Calu3 (cell line): Measurements from ENCODE around the gene CERK. TPM values are rescaled to one million over a fixed set of nuclear protein-coding genes. Genes with fewer than 3 reads are reported as not detected.

Source experiments
- BruUV-seq: library from RNA; stranded (reverse); fragments of 400-500 nt; replicated peaks from 2 replicates; lab custom pipeline; 2021; lab: Mats Ljungman, UMichigan
- CTCF ChIA-PET: fragments of 300-600 bp; sonication (Branson Sonifier 250); formaldehyde crosslinking; loops from one replicate; lab custom pipeline; 2022; ENCODE audit warnings: antibody characterized with exemption; lab: Charles Lee
- DNase-seq: peaks from one replicate; pipeline ENCODE4 v3.0.0; 2022
- H3K27ac Mint-ChIP-seq: one replicate; pipeline ENCODE4 v1.8.0; 2022; ENCODE audit warnings: mixed read lengths; ENCODE audit not compliant: unreplicated experiment
- H3K27me3 Mint-ChIP-seq: one replicate; pipeline ENCODE4 v1.8.0; 2022; ENCODE audit warnings: mixed read lengths; ENCODE audit not compliant: unreplicated experiment
- H3K36me3 Mint-ChIP-seq: one replicate; pipeline ENCODE4 v1.8.0; 2022; ENCODE audit warnings: mild to moderate bottlenecking, moderate library complexity, mixed read lengths; ENCODE audit not compliant: insufficient read depth, unreplicated experiment
- H3K4me1 Mint-ChIP-seq: one replicate; pipeline ENCODE4 v1.8.0; 2022; ENCODE audit warnings: mild to moderate bottlenecking, low read depth, mixed read lengths; ENCODE audit not compliant: unreplicated experiment
- H3K4me3 Mint-ChIP-seq: one replicate; pipeline ENCODE4 v1.8.0; 2022; ENCODE audit warnings: mild to moderate bottlenecking, low read depth, moderate library complexity, mixed read lengths; ENCODE audit not compliant: unreplicated experiment
- H3K9me3 Mint-ChIP-seq: one replicate; pipeline ENCODE4 v1.8.0; 2022; ENCODE audit warnings: low read depth, mixed read lengths; ENCODE audit not compliant: unreplicated experiment
- intact Hi-C: fragments of 100-400 bp; cut with micrococcal nuclease; formaldehyde crosslinking; loops from one replicate; pipeline ENCODE4 v1.10.0; 2022; ENCODE audit not compliant: unreplicated experiment
- total RNA-seq: library from RNA; stranded (reverse); gene quantifications from 2 replicates; pipeline ENCODE4 v1.2.3, GENCODE V29; 2022
- TF ChIP-seq, protein P1 (sequence below): fragments of 200-600 bp; IDR thresholded peaks from one replicate; pipeline ENCODE4 v1.8.0; 2022; ENCODE audit warnings: antibody characterized with exemption; ENCODE audit not compliant: unreplicated experiment

The CERK gene
- total RNA-seq, 1 experiment from 2014 or later, result 25.0 TPM

DNA sequence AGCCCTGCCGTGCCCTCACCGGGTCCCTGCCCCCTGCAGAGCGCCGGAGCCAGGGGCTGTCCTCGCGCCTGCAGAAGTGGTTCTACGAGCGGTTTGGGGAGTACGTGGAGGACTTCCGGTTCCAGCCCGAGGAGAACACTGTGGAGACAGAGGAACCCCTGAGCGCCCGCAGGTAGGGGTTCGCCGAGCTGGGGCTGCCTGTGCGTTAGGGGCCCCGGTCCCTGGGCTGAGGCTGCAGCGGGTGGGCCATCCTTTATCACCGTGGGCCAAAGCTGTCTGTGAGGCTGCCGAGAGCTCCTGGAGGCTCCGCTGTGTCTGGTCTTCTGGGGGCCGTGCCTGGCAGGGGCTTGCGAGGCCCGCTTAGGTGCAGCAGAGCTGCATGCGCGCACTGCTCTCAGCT lies 75.1 kb downstream of the CERK start:
- CTCF ChIA-PET, result no interaction called here
- Mint-ChIP-seq H3K36me3 (peaks cover 17% of the 10 kb centered on the region), H3K27me3 (no peaks in the 10 kb centered on the region), H3K4me1 (peaks cover 22% of the 10 kb centered on the region), H3K9me3 (no peaks in the 10 kb centered on the region), H3K4me3 (no peak overlapping the region), H3K27ac (no peak overlapping the region)
- DNase-seq, result no peak
- TF ChIP-seq, protein P1, sequence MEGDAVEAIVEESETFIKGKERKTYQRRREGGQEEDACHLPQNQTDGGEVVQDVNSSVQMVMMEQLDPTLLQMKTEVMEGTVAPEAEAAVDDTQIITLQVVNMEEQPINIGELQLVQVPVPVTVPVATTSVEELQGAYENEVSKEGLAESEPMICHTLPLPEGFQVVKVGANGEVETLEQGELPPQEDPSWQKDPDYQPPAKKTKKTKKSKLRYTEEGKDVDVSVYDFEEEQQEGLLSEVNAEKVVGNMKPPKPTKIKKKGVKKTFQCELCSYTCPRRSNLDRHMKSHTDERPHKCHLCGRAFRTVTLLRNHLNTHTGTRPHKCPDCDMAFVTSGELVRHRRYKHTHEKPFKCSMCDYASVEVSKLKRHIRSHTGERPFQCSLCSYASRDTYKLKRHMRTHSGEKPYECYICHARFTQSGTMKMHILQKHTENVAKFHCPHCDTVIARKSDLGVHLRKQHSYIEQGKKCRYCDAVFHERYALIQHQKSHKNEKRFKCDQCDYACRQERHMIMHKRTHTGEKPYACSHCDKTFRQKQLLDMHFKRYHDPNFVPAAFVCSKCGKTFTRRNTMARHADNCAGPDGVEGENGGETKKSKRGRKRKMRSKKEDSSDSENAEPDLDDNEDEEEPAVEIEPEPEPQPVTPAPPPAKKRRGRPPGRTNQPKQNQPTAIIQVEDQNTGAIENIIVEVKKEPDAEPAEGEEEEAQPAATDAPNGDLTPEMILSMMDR, result no peak
- intact Hi-C loops, result loop anchor here (10.0 kb wide), 2 partner anchors 58 to 98 kb away; no protein-coding TSS in a partner anchor
- no TSS peak for BruUV-seq

DNA sequence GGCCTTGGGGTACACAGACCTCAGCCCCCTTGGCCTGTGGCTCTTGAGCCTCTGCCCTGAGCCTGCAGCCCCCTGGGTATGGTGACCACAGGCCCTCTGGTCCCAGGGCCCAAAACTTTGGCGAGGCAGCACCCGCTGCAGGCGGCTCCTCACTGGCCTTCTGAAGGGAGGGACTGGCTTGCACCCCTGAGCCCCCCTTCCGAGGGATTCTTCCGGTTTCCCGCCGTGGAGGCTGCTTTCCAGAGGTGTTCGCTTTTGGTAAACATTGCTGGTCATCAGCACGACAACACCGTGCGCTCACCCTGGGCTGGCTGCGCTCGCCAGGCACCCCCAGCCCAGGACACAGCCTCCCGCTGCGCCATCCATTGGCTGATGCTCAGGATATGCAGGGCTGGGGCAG lies 75.8 kb downstream of the CERK start:
- Mint-ChIP-seq H3K4me3 (no peak overlapping the region), H3K27me3 (no peaks in the 10 kb centered on the region), H3K36me3 (peaks cover 15% of the 10 kb centered on the region), H3K27ac (no peak overlapping the region), H3K9me3 (no peaks in the 10 kb centered on the region), H3K4me1 (peaks cover 22% of the 10 kb centered on the region)
- CTCF ChIA-PET, result no interaction called here
- DNase-seq, result no peak
- no TSS peak for BruUV-seq
- intact Hi-C loops, result loop anchor here (10.0 kb wide), 2 partner anchors 57 to 97 kb away; no protein-coding TSS in a partner anchor
- TF ChIP-seq, protein P1, result no peak

DNA sequence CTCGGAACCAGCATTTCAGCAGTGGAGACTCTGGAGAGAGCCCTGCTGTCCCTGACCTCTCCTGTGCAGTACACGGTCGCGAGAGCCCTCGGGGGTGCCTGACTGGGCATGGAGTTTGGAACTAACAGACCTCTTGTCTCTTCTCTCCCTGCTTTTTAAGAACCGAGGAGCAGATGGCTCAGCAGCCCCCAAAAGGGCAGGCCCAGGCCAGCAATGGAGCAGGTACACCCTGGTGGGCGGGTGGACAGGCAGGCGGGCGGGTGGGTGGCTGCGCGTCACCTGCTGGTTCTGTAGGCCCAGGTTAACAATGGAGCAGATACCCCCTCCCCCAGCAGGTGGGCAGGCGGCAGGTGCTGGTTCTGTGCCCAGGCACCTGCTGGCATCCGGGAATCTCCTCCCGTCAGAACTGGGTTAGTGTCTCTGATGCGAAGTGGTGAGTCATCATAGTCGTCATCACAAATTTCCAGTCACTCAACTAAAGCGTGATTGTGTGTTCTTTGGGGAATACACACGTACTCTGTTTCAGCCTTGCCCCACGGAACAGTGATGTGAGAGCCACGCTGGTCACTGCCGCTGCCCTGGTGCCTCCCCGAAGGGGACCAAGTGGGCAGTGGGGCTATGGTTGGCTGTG lies 76.7 kb downstream of the CERK start:
- CTCF ChIA-PET, result interaction anchor here (0.6 to 1.9 kb wide), 2 partner anchors 98 to 114 kb away, joined by 3 to 8 read pairs; no protein-coding TSS in a partner anchor
- peaks cover 22% of the 10 kb centered on the region for H3K4me1 Mint-ChIP-seq
- no peaks in the 10 kb centered on the region for H3K27me3 Mint-ChIP-seq
- DNase-seq, result peak; percentile 54
- intact Hi-C loops, result loop anchor here (10.0 kb wide), 2 partner anchors 57 to 97 kb away; no protein-coding TSS in a partner anchor
- H3K36me3 Mint-ChIP-seq, result peaks cover 15% of the 10 kb centered on the region
- no peak overlapping the region for H3K4me3 Mint-ChIP-seq
- no TSS peak for BruUV-seq
- peak overlapping the region; percentile 30 for H3K27ac Mint-ChIP-seq
- no peaks in the 10 kb centered on the region for H3K9me3 Mint-ChIP-seq
- TF ChIP-seq, protein P1, result no peak

DNA sequence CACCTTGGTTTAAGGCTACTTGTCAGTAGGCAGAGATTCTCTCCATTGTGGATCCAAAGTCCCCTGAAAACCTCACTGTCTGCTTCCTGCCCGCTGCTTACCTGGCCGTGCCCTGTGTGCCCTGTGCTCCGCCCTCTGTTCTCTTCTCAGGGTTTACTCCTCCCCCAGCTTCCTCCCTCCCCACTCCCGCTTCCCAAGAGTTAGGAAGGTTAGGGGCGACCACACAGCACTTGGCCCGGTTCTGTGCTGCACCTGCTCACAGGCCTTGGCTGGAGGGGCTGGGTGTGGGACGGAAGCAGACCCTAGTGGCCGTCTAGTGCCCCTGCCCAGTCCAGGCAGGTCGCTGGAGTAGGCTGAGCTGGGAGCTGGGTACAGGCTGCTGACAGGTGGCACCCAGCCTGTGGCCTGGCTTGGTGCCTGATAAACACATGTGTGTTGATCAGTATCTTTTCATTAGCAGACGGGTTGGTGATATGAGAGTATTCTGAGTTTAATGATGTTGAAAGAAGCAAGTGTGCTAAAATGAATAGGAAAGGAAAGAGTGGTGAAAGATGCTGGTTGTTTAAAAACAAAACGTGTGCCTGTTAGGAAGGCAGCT lies 77.3 kb downstream of the CERK start:
- H3K4me3 Mint-ChIP-seq, result no peak overlapping the region
- H3K36me3 Mint-ChIP-seq, result peaks cover 15% of the 10 kb centered on the region
- no peaks in the 10 kb centered on the region for H3K9me3 Mint-ChIP-seq
- BruUV-seq, result no TSS peak
- CTCF ChIA-PET, result interaction anchor here (0.5 to 1.9 kb wide), 3 partner anchors 52 to 113 kb away, joined by 3 to 8 read pairs (median 4); no protein-coding TSS in a partner anchor
- intact Hi-C loops, result loop anchor here (10.0 kb wide), 2 partner anchors 56 to 96 kb away; no protein-coding TSS in a partner anchor
- peaks cover 22% of the 10 kb centered on the region for H3K4me1 Mint-ChIP-seq
- TF ChIP-seq, protein P1, result no peak
- peak overlapping the region; percentile 8 for H3K27ac Mint-ChIP-seq
- peak; percentile 24 for DNase-seq
- H3K27me3 Mint-ChIP-seq, result no peaks in the 10 kb centered on the region
